ENCODE measurements around the gene TUFT1.

DNA sequence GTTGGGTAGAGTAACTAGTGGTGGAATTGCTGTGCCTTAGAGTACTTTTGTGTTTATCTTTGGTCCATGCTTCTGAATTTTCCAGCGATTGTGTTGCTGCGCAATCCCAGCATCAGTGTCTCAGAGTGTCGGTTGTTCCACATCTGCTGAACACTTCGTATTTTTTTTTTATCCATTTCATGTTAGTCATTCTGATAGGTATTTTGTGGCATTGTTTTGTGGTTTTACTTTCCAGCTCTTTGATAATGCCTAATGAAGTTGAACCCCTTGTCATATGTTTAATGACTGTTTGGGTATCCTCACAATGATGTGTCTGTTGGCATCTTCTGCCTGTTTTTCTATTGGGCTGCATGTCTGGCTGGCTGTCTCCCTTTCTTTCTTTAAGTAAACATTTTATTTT, 13.6 kb downstream of the TUFT1 start:
- no peak for TF ChIP-seq POLR2AphosphoS5 (IDR thresholded peaks at IDR 0.05)
- TF ChIP-seq, protein P1, sequence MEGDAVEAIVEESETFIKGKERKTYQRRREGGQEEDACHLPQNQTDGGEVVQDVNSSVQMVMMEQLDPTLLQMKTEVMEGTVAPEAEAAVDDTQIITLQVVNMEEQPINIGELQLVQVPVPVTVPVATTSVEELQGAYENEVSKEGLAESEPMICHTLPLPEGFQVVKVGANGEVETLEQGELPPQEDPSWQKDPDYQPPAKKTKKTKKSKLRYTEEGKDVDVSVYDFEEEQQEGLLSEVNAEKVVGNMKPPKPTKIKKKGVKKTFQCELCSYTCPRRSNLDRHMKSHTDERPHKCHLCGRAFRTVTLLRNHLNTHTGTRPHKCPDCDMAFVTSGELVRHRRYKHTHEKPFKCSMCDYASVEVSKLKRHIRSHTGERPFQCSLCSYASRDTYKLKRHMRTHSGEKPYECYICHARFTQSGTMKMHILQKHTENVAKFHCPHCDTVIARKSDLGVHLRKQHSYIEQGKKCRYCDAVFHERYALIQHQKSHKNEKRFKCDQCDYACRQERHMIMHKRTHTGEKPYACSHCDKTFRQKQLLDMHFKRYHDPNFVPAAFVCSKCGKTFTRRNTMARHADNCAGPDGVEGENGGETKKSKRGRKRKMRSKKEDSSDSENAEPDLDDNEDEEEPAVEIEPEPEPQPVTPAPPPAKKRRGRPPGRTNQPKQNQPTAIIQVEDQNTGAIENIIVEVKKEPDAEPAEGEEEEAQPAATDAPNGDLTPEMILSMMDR (IDR thresholded peaks at IDR 0.05): no peak
- no peak for TF ChIP-seq POLR2A (IDR thresholded peaks at IDR 0.05)
- no peak for TF ChIP-seq EP300 (IDR thresholded peaks at IDR 0.05)
